NK-92 (cell line): ENCODE results near the gene FBXO31.
"Not testable (repeated sequence)": the region's sequence is repeated elsewhere in the genome, so short reads cannot be mapped to it uniquely, and the experiment has no call there.

ENCODE experiments used
- DNase-seq: peaks from one replicate; lab custom pipeline; 2025; ENCODE audit not compliant: unreplicated experiment; lab: John Stamatoyannopoulos, UW

FBXO31 gene

DNA sequence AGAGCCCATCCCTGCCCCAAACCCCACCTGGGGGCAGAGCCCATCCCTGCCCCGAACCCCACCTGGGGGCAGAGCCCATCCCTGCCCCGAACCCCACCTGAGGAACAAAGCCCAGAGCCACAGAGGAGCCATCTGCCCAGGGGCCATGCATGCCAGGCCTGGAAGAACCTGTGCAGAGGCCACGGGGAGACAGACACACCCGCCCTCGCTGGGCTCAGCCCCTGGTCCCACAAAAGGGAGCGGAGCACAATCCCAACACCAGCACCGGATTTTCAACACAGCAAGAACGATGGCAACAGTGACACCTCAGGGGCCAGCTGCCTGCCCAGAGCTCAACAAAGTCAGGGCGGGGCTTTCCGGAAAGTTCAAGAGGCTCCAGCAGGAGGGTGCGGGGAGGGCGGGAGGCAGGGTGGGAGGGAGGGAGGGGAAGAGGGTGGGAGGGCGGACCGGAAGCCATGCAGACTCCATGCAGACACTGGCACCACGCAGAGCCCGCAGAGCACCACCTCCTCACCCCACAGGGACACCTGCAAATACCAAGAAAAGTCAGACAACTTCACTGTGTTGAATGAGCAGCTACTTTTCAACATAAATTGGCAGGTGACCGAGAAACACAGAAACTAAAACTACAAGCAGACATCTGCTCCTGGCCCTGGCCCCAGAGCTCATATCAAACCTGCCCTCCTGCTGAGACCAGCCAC lies 38.5 kb downstream of the FBXO31 start:
- DNase-seq: no peak

DNA sequence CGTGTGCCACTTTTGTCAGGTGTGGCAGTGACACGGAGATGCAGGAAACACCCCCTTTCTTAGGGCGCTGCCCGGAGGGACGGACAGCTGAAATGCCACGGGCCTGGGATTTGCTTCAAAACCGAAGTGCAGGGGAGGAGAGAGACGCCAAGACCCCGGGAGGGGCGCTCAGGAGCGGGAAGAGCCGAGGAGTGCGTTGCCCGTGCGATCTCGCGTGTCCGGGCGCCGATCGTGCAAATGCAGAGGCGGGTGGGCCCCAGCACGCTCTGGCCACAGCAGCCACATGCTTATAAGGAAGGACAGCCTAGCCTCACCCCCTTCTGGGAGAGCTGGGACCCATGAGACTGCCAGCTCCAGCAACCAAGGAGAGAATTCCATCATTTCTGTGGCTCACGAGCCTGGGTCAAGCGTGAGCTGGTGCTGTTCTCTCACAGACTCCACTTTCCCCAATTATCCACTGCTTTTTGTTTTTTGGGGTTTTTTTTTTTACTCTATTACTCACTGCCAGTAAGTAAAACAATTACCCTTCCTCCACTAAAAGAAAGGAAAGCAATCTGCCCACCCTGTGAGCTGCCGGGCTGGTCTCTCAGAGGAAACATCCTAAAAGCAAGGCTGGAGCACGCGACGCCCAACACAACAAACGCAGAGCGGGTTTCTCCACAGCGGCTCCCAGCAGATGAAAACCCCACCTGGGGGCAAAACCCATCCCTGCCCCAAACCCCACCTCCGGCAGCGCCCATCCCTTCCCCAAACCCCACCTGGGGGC lies 39.2 kb downstream of the FBXO31 start:
- no peak for DNase-seq

DNA sequence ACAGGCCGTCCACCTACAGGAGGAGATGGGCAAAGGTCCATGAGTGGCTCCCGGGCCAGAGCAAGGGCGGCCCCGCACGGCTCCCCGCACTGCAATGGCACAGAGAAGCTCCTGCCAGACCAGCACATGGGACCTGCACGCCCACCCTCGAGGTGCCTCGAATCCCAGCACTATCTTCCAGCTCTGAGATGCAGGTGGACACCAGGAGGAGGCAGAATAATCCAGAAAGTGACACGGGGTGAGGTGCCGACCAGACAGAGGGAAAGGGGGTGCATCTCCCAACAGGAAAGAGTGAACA lies 39.9 kb downstream of the FBXO31 start:
- DNase-seq: no peak

DNA sequence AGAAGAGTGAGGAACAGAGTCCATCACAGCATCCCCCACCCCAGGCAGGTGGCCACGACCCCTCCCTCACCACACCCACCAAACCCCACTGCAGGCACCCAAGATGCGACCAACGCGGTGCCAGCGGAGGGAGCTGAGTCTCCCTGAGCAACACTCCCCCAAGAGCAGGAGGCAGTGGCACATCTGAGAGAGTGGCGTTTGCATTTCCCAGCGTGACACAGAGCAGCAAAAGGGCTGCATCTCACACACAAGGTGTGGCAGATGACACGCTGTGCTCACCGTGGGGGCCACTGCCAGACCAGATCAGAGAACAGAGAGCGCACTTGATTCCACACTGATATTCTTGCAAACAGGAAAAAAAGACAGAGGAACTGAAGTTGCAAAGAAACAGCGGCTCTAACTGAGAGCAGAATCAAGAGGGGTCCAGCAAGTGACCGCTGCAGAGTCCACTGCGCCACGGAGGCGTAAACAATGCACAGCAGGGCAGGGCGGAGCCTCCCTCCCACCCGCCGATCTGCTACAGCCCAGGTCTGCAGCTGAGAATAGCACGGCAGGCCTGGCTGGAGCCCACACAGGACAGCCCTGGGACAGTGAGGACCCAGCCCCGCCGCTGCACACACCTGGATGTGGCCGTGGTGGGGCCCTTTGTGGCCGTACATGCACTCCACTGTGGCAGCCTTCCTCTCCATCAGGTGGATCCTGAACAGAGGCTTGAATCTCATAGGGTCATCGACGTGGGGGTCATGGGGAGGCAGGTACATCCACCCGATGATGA lies 40.4 kb downstream of the FBXO31 start:
- DNase-seq: no peak

DNA sequence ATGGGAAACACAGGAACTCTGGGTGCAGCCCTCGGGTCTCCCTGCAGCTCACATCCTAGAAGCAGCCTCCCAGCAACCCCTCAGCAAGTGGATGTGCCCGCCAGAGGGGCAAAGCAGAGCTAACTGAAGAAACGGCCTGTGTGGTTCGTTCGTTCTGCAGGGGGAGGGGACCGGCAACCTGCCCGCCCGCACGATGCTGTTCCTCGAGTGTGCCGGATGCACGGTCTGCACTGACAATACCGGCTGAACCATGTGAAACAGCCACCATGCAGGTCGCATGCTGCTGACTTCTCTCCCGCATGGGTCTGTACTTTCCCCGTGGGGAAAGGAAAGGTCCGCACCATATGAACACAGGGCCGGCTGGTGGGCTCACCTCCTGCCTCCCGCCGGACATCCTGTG lies 41.1 kb downstream of the FBXO31 start:
- no peak for DNase-seq

DNA sequence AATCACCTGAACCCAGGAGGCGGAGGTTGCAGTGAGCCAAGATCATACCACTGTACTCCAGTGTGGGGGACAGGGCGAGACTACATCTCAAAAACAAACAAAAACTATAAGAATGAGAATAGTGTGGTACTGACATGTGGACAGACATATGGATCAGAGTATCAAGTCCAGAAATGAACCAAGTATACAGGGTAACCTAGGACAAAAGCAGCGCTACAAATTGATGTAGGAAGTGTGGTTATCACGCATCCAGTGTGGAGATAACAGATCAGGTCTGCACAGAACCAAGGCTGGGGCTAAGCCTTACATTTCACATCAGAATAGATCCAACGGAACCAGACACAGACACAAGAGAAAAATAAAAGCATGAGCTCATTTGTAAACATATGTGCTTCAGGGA lies 43.4 kb downstream of the FBXO31 start:
- DNase-seq: no peak

DNA sequence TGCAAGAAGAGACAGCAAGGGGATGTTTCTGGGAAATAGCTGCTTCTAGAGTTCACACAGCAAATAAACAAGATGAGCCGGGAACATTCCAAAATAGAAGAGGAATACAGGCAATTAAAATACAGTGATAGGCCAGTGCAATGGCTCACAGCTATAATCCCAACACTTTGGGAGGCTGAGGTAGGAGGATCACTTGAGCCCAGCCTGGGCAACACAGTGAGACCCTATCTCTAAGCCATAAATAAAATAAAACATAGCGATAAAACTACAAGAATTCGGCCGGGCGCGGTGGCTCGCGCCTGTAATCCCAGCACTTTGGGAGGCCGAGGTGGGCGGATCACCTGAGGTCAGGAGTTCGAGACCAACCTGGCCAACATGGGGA lies 43.9 kb downstream of the FBXO31 start:
- DNase-seq: not testable (repeated sequence)

DNA sequence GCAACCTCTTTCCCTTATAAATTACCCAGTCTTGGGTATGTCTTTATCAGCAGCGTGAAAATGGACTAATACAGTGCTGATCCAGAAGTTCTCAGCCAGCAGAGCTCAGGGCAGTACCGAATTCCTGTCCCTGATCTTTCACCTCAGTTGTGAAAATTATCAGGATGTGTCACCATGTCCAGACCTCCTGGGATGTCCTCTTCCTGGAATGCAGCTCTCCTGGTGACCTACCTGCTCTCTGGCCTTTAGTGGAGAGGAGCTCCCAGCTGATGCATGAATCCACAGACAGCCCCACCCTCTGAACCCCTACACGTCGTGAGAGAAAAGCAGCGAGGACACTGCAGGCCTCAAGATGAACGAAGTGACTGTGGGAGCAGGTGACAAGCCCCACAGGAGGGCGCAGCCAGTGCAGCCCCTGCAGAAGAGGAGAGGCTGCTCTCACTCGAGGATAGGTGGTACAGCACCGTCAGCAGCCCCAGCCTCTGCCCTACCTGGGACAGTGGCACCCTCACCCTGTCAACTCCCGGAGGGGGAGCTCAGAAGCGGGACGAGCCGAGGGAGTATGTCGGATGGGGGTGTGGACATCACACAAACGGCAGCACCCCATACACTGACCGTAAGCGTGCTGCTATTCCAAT lies 44.4 kb downstream of the FBXO31 start:
- DNase-seq: no peak

DNA sequence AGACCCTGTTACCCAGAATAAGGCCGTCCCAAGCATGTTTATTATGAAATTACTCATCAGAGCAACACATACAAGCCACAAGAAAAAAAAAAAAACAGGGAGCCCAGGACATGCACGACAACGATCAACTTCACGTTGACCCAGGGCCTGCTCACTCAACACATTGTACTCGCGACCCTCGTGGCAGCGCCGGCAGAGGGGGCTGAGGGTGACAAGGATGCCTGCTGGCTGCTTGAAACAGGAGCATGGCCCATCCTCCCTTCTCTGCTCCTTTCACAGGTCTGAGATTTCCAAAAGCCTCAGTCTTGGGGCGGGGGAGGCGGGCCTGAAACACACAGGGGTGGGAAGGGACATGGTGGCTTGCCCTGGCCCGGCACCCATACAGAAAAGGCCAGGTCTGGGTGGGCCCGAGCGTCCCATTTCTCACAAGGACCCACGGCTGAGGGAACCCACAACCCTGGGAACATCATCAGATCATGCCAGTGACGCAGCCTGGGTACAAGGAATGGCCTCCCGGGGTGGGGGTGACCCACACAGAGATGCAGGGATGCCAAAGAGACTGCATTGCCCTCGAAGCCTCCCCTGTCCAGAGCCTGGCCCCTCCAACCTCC lies 45.3 kb downstream of the FBXO31 start:
- no peak for DNase-seq

DNA sequence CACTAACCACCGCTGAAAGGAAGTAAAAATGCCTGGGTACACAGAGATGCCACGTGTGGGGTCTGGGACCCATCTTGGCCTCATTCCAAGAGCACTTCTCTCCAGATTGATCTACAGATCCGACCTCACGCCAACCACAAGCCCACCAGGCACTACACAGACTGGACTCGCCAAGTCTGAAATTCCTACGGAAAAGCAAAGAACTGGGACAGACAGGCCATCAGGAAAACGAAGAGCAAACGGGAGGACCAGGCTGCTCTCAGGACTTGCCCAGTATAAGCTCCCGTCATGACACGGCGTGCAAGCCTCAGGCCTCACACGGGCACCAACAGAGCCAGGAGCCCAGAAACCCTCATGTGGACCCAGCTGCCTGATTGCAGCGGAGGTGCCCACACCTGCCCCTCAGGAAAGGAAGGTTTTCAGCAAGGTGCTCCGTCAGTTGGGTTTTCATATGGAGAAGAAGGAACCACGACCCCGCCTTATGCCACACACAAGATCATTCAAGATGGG lies 46.3 kb downstream of the FBXO31 start:
- no peak for DNase-seq

DNA sequence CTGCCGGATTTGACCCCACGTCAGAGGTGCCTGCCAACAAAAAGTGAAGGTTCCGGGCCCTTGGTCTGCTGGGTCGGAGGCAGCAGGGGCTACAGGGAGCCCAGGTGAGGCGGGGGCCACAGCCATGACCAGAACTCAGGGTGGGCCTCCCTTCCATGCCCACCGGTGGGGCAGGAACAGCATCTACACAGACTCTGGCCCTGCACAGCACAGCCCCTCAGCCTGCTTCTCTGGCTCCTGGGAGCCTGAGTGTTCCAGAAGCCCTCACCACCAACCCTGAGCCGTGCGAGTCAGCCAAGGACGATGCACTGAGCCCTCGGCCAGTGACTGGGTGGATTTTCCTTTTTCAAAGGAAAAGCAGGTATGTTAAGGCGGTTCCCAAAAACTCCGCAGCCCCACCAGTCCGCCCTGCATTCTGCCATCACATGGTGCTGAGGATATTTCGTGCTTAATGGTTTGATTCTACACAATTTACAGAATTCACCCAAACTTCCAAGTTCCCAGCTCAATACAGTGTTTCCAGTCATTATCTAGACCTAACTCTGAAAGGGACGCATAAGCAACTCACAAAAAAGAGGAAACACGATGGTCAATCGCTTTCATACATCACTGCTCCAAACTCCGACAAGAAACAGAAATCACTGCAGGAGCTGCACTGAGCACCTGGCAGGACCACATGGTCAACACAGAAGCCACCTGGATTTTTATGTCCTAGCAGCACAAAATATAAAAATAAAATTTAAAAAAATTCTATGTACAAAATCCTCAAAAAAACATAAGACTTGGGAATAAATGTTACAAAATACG lies 46.9 kb downstream of the FBXO31 start:
- DNase-seq: no peak

DNA sequence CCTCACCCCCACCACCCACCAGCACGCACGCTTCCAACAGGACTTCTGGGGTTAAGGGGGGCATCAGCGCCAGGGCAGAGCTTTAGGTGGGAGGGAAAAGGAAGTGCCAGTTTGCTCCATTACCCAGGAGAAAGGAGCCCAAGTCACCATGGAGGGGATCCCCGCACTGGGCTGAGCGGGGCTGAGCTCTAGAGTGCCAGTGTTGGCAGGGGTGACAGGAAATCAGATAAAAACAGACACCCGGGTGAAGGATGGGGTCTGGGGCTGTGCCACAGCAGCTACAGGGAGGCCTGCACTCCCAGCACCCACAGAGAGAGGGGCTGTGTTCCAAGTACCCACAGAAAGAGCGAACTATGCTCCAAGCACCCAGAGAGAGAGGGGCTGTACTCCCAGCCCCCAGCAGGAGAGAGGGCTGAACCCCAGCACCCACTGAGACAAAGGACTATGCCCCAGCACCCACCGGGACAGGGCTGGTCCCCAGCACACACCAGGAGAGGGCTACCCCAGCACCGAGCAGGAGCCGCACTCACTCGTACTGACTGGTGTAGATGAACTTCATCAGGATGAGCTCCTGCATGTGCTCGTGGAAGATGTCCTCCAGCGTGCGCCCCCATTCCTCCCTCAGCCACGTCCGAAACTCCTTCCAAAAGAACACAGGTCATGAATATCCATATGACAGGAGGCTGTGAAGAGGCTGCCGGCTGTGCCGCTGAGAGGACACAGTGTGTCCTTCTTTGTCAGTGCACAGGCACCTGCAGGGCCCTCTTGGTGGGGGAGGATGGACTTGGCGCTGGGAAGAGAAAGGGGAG lies 47.7 kb downstream of the FBXO31 start:
- no peak for DNase-seq

DNA sequence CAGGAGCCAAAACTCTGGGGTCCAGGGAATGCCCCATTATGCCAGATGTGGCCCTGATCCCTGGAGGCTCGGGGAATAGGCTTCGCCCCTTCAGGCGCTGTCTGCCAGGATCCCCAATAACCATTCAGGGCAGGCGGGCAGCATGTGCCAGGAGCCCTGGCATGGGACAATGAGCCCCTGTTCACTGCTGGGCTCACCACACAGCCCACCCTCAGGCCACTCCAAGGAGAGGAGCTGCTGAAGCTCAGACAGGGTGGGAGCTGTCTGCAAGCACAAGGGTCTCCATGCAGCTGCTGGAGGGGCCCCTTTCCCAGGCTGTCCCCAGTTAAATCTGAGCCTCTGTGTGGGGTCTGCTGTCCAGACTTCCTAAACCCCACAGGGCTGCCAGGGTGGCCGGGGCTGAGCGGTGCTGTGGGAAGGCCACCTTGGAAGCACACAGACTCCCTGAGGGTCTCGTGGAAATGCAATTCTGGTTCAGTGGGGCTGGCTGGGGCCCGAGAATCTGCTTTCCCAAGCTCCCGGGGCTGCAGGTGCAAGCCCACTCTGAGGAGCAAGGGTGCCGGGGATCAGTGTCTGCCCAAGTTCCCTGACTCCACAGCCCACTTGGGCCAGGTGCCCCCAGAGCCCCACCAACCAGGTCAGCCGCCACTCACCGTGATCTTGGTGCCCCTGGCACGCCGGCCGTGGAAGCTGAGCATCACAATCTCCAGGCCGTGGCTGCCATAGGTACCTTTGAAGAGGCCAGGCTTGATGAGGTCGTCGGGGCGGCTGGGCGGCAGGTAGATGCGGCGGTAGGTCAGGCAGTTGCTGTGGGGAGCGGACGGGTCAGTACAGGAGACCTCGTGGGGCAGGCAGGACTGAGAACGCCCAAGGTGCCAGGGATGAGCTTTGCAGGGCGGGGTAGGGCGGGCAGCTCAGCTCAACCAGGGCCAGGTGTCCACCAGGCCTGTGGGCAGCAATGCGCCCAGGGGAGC lies 48.6 kb downstream of the FBXO31 start:
- no peak for DNase-seq

DNA sequence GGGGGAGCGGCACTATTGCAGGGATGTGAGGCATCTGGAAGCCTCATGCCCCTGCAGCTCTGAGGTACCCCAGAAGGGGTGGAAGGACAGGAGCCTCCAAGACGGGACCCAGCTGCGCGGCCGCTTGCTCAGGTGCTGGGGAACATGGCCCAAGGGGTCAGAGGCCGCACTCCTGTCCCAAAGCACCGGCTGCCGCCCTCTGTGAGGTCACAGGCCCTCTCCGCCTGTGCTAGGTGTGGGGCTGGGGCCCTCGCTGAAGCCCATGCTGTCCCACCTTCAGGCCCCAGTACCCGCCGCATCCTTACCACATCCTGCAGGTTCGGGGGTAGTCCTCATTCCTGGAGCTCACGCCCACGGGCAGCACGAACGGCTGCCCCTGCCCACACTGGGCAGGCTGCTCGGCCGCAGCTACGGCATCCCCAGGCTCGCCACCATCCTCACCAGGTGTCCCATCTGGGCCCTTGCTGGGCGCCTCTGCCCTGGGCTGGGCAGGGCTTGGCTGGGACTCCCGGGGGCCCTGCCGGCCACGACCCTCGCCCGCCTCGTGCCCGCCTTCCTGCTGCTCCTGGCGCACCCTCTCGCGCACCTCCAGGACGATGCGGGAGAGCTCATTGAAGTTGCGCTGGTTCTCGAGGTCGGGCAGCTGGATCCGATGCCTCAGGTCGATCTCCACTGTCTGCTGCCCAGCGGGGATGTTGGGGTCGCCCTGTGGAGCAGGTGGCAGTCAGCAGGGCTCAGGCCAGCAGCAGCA lies 49.8 kb downstream of the FBXO31 start:
- no peak for DNase-seq

DNA sequence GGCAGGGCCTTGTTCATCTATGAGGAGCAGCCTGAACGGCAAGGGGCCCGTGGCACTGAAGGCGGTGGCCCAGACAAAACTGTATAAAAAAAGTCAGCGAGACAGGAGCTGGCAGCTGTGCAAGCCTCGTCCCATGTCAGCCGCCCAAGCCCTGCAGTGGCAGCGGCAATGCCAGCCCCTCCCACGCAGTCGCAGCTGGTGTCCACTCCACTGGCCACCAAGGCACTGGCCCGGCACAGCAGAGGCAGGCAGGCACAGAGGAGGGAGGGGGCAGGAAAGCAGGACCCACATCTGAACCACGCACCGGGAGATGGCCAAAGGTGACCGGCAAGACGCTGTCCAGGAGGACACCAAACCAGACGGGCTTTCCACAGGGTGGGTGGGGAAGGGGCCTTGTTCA lies 50.5 kb downstream of the FBXO31 start:
- no peak for DNase-seq

DNA sequence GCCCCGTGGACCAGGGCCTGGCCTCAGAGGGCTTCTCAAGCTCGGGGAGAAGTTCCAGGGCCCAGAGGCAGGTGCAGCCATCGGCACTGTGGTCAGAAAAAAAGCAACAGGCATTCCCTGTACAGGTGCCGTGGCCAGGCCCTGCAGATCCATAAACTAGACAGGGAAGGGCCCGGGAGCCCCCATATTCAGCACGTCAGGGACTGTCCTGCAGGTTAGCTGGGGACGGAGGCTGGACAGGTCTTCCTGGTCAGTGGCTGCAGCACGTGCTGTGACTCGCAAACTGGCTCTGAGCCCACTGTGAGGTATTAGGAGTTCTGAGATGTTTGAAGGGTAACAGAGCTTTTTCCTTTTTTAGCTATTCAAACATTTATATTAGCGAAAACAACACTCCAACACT lies 51.4 kb downstream of the FBXO31 start:
- no peak for DNase-seq

DNA sequence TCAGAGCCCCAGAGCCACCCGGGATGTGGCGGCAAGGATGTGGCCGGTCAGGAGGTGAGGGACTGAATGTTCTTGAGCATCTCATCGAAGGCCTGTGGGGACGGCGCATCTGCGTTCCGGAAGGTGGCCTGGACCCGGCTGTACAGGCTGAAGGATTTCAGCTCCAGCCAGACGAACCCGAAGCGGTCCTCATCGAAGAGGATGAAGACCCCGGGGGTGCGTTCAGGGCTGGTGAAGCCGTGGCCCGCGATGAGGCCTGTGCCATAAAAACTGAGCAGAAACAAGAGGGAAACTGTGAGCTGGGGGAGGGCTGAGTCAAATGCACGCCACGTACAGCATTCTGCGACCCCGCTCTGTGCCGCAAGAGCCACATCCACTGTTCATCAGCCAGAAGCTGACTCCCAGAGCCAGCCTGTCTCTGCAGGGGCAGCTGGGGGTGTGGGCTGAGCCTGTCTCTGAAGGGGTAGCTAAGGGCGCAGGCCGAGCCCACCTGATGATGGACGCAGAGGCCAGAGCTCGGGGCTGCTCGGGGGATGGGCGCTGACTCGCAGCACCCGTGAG lies 52.3 kb downstream of the FBXO31 start:
- no peak for DNase-seq
